Endothelial cell of umbilical vein (primary cell): ENCODE measurements around the gene ZNF280C. TPM values are rescaled to one million over a fixed set of nuclear protein-coding genes. Genes with fewer than 3 reads are reported as not detected.

ENCODE experiments used
- BruUV-seq: library from RNA; stranded (reverse); fragments of 400-500 nt; replicated peaks from 2 replicates; lab custom pipeline; 2021; lab: Mats Ljungman, UMichigan
- CTCF ChIA-PET: fragments of 300-600, 350-600 bp; sonication (Branson Sonifier 250); formaldehyde crosslinking; loops from one replicate; lab custom pipeline; 2021; ENCODE audit warnings: antibody characterized with exemption, inconsistent platforms; lab: Charles Lee
- POLR2A ChIA-PET: fragments of 300-600, 350-600 bp; sonication (Branson Sonifier 250); formaldehyde crosslinking; loops from one replicate; lab custom pipeline; 2021; ENCODE audit warnings: antibody characterized with exemption, inconsistent platforms; lab: Charles Lee
- DNase-seq: peaks from one replicate; pipeline ENCODE4 v3.0.0-alpha.2; 2011; ENCODE audit warnings: low read depth, low spot score
- FAIRE-seq: peaks from 2 replicates; lab custom pipeline; 2011; peaks lifted over from hg19 to GRCh38; lab: Jason Lieb, UNC
- H2AFZ ChIP-seq: 2 replicates; pipeline ENCODE4 v1.6.0; 2012; ENCODE audit warnings: low read depth, low read length, control low read depth, inconsistent platforms
- H3K27ac ChIP-seq: 2 replicates; pipeline ENCODE4 v1.5.1; 2011; ENCODE audit warnings: low read depth, mild to moderate bottlenecking, control low read depth, low read length, moderate library complexity; ENCODE audit not compliant: insufficient read depth
- H3K27me3 ChIP-seq, 2 experiments: 2 replicates each; pipeline versions ENCODE4 v1.6.0 to v1.6.1; 2011; ENCODE audit warnings: low read length in 2 of 2, mixed read lengths in 1 of 2; ENCODE audit not compliant: control insufficient read depth in 2 of 2, insufficient read depth in 2 of 2
- H3K36me3 ChIP-seq, 2 experiments: 2 replicates in 1 of 2; 3 replicates in 1 of 2; pipeline ENCODE4 v1.5.1; 2011; ENCODE audit warnings: low read length in 2 of 2, mild to moderate bottlenecking in 1 of 2, moderate library complexity in 1 of 2; ENCODE audit not compliant: control insufficient read depth in 2 of 2, insufficient read depth in 2 of 2; ENCODE audit errors: extremely low read depth in 1 of 2
- H3K4me1 ChIP-seq: 3 replicates; pipeline ENCODE4 v1.5.1; 2011; ENCODE audit warnings: mild to moderate bottlenecking, low read length; ENCODE audit not compliant: control insufficient read depth, insufficient read depth; ENCODE audit errors: extremely low read depth
- H3K4me2 ChIP-seq: 2 replicates; pipeline ENCODE4 v1.6.1; 2011; ENCODE audit warnings: low read length, control low read depth, mixed read lengths; ENCODE audit not compliant: insufficient read depth
- H3K4me3 ChIP-seq, 3 experiments: fragments of 200-600 bp in 1 of 3; sonication (generic), shearing (Covaris generic) in 1 of 3; replicated peaks in 1 of 3; 2 replicates each; pipeline ENCODE4 v1.5.1; 2011 to 2016; ENCODE audit warnings: control low read depth in 3 of 3, low read length in 3 of 3, mild to moderate bottlenecking in 2 of 3, inconsistent platforms in 1 of 3, low read depth in 1 of 3, moderate library complexity in 1 of 3; ENCODE audit not compliant: insufficient read depth in 1 of 3
- H3K79me2 ChIP-seq: 2 replicates; pipeline ENCODE4 v1.6.0; 2012; ENCODE audit warnings: low read length, inconsistent platforms; ENCODE audit not compliant: control insufficient read depth, insufficient read depth
- H3K9ac ChIP-seq: replicated peaks from 2 replicates; pipeline ENCODE3; 2011; ENCODE audit warnings: low read length, control low read depth; ENCODE audit not compliant: insufficient read depth; ENCODE audit errors: extremely low read depth
- H3K9me1 ChIP-seq: replicated peaks from 3 replicates; pipeline ENCODE4 v1.6.0; 2011; ENCODE audit warnings: mild to moderate bottlenecking, low read length; ENCODE audit not compliant: control insufficient read depth, insufficient read depth; ENCODE audit errors: extremely low read depth
- H3K9me3 ChIP-seq: replicated peaks from 2 replicates; pipeline ENCODE4 v1.5.1; 2012; ENCODE audit warnings: low read length, inconsistent platforms; ENCODE audit not compliant: control insufficient read depth, insufficient read depth
- H4K20me1 ChIP-seq: replicated peaks from 2 replicates; pipeline ENCODE3; 2011; ENCODE audit warnings: mild to moderate bottlenecking, low read length; ENCODE audit not compliant: control insufficient read depth, insufficient read depth; ENCODE audit errors: extremely low read depth
- EZH2 ChIP-seq: IDR thresholded peaks from 2 replicates; pipeline ENCODE4 v1.6.1; 2012; ENCODE audit warnings: borderline replicate concordance, low read depth, mild to moderate bottlenecking, moderate library complexity, low read length, inconsistent platforms; ENCODE audit not compliant: severe bottlenecking
- FOS ChIP-seq: IDR thresholded peaks from 2 replicates; pipeline ENCODE4 v1.6.1; 2011; ENCODE audit warnings: mild to moderate bottlenecking, low read length, moderate library complexity, borderline replicate concordance; ENCODE audit not compliant: insufficient read depth
- GATA2 ChIP-seq: IDR thresholded peaks from 2 replicates; pipeline ENCODE4 v1.7.0; 2011; ENCODE audit warnings: low read depth, mild to moderate bottlenecking, moderate library complexity, mixed read lengths, low read length; ENCODE audit not compliant: insufficient read length, insufficient read depth
- JUN ChIP-seq: IDR thresholded peaks from 2 replicates; pipeline ENCODE4 v1.6.1; 2011; ENCODE audit warnings: borderline replicate concordance, low read depth; ENCODE audit not compliant: insufficient read length, insufficient read depth
- MAX ChIP-seq: IDR thresholded peaks from 2 replicates; pipeline ENCODE4 v1.6.1; 2011; ENCODE audit not compliant: insufficient read depth, insufficient read length
- MYC ChIP-seq: IDR thresholded peaks from one replicate; pipeline ENCODE4 v1.6.1; 2011; ENCODE audit warnings: mild to moderate bottlenecking, low read depth, low read length
- POLR2A ChIP-seq: IDR thresholded peaks from 2 replicates; pipeline ENCODE4 v1.6.1; 2012; ENCODE audit warnings: low read depth, mild to moderate bottlenecking, control low read depth, low read length
- POLR2AphosphoS5 ChIP-seq: IDR thresholded peaks from 2 replicates; pipeline ENCODE4 v1.6.1; 2012; ENCODE audit warnings: low read depth, mild to moderate bottlenecking, control low read depth, low read length, moderate library complexity; ENCODE audit not compliant: insufficient read depth
- dilution Hi-C: fragments of 300-500 bp; cut with MboI; formaldehyde crosslinking; loops from one replicate; pipeline ENCODE4 v1.15.0; 2019; ENCODE audit warnings: low sequenced_read_pairs; ENCODE audit not compliant: extremely low pct_ligation_motif_present
- intact Hi-C: fragments of 100-400 bp; cut with micrococcal nuclease; formaldehyde crosslinking; loops from one replicate; pipeline ENCODE4 v1.10.0; 2022
- polyA plus RNA-seq, 4 experiments: library from polyadenylated mRNA; depleted of rRNA in 3 of 4; stranded (reverse) in 3 of 4; unstranded in 1 of 4; fragments of >200 nt; gene quantifications; 2 replicates each; pipeline versions ENCODE4 v1.2.1 to v1.2.3, GENCODE V29; 2011 to 2012; ENCODE audit warnings: missing spikeins in 1 of 4
- total RNA-seq: library from RNA; stranded (reverse); gene quantifications from 2 replicates; pipeline ENCODE4 v1.2.3, GENCODE V29; 2021
- TF ChIP-seq, protein P1 (sequence below), 2 donors: IDR thresholded peaks; 1 replicate in 1 of 2; 2 replicates in 1 of 2; pipeline ENCODE4 v1.5.1; 2011; ENCODE audit warnings: low read length in 2 of 2, mild to moderate bottlenecking in 2 of 2, moderate library complexity in 2 of 2, control low read depth in 1 of 2, inconsistent platforms in 1 of 2, low read depth in 1 of 2; ENCODE audit not compliant: insufficient read depth in 1 of 2; ENCODE audit errors: extremely low read depth in 1 of 2

ZNF280C gene
- total and polyA plus RNA-seq, 2 donors (not counting 3 experiments of a cell fraction or from before 2014, with no cell fraction given), result 3.2 to 7.7 TPM

GRCh38 chrX:130159776-130160175 is 108.9 kb downstream of the ZNF280C start:
- dilution Hi-C loops (no loop called here), intact Hi-C loops (no loop called here)
- no peaks in the 10 kb centered on the region for H3K9me1 ChIP-seq
- ChIA-PET POLR2A (no interaction called here), CTCF (interaction anchor here (1.0 to 1.2 kb wide), 2 partner anchors 80 to 99 kb away, joined by 3 to 4 read pairs; no protein-coding TSS in a partner anchor)
- no peak overlapping the region for H3K27ac ChIP-seq
- H3K4me1 ChIP-seq, result peaks cover 5% of the 10 kb centered on the region
- DNase-seq (no peak), FAIRE-seq (no peak)
- H3K4me2 ChIP-seq, result no peak overlapping the region
- H4K20me1 ChIP-seq, result no peaks in the 10 kb centered on the region
- H2AFZ ChIP-seq, result no peak overlapping the region
- no peaks in the 10 kb centered on the region for H3K27me3 ChIP-seq
- no peaks in the 10 kb centered on the region for H3K36me3 ChIP-seq
- BruUV-seq, result no TSS peak
- peaks cover 3% of the 10 kb centered on the region for H3K79me2 ChIP-seq
- TF ChIP-seq EZH2, result no peak
- no peak overlapping the region for H3K9ac ChIP-seq
- no peaks in the 10 kb centered on the region for H3K9me3 ChIP-seq
- H3K4me3 ChIP-seq, result no peak overlapping the region

DNA sequence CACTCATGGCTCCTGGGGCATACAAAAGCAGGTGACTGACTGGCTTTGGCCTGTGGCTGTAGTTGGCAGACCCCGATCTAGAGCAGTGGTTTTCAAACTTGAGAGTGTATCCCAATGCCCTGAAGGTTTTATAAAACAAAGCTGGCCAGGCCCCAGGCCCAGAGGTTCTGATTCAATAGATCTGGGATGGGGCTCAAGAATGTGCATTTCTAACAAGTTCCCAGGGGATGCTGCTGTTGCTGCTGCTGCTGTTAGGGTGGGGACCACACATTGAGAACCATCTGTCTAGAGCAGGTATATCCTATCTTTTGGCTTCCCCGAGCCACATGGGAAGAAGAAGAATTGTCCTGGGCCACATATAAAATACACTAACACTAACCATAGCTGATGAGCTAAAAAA is 110.4 kb downstream of the ZNF280C start:
- ChIA-PET CTCF (no interaction called here), POLR2A (no interaction called here)
- intact Hi-C loops (no loop called here), dilution Hi-C loops (no loop called here)
- FAIRE-seq, result no peak
- TF ChIP-seq MAX, result no peak
- TF ChIP-seq, protein P1, sequence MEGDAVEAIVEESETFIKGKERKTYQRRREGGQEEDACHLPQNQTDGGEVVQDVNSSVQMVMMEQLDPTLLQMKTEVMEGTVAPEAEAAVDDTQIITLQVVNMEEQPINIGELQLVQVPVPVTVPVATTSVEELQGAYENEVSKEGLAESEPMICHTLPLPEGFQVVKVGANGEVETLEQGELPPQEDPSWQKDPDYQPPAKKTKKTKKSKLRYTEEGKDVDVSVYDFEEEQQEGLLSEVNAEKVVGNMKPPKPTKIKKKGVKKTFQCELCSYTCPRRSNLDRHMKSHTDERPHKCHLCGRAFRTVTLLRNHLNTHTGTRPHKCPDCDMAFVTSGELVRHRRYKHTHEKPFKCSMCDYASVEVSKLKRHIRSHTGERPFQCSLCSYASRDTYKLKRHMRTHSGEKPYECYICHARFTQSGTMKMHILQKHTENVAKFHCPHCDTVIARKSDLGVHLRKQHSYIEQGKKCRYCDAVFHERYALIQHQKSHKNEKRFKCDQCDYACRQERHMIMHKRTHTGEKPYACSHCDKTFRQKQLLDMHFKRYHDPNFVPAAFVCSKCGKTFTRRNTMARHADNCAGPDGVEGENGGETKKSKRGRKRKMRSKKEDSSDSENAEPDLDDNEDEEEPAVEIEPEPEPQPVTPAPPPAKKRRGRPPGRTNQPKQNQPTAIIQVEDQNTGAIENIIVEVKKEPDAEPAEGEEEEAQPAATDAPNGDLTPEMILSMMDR (IDR thresholded peaks at IDR 0.05; ENCODE audit: extremely low read depth in 1 of 2, insufficient read depth in 1 of 2, low read depth in 1 of 2, low read length in 2 of 2), result no peak
- no peak for TF ChIP-seq POLR2A
- no peak for TF ChIP-seq POLR2AphosphoS5
- no peak for TF ChIP-seq MYC
- TF ChIP-seq FOS, result no peak
- TF ChIP-seq JUN, result no peak
- no peak for TF ChIP-seq EZH2
- TF ChIP-seq GATA2, result no peak
- Histone ChIP-seq H3K27ac (no peak overlapping the region), H4K20me1 (no peaks in the 10 kb centered on the region), H3K36me3 (no peaks in the 10 kb centered on the region), H3K9me3 (no peaks in the 10 kb centered on the region), H3K9ac (no peak overlapping the region), H3K27me3 (no peaks in the 10 kb centered on the region), H3K79me2 (no peaks in the 10 kb centered on the region), H3K9me1 (no peaks in the 10 kb centered on the region), H3K4me2 (no peak overlapping the region), H3K4me3 (no peak overlapping the region), H3K4me1 (no peaks in the 10 kb centered on the region), H2AFZ (no peak overlapping the region)
- DNase-seq, result no peak
- BruUV-seq, result no TSS peak
